ENCODE results near the gene FAM114A2. TPM values are rescaled to one million over a fixed set of nuclear protein-coding genes. Genes with fewer than 3 reads are reported as not detected.
A peak's percentile ranks its signal among the peaks of the same experiment; 100 is the strongest.

The FAM114A2 gene
- total and polyA plus RNA-seq, 7 donors = 11.2 to 36.5 (median 23.2) TPM

GRCh38 chr5:154002093-154002492 lies 36.6 kb downstream of the FAM114A2 start:
- TF ChIP-seq, protein P1, sequence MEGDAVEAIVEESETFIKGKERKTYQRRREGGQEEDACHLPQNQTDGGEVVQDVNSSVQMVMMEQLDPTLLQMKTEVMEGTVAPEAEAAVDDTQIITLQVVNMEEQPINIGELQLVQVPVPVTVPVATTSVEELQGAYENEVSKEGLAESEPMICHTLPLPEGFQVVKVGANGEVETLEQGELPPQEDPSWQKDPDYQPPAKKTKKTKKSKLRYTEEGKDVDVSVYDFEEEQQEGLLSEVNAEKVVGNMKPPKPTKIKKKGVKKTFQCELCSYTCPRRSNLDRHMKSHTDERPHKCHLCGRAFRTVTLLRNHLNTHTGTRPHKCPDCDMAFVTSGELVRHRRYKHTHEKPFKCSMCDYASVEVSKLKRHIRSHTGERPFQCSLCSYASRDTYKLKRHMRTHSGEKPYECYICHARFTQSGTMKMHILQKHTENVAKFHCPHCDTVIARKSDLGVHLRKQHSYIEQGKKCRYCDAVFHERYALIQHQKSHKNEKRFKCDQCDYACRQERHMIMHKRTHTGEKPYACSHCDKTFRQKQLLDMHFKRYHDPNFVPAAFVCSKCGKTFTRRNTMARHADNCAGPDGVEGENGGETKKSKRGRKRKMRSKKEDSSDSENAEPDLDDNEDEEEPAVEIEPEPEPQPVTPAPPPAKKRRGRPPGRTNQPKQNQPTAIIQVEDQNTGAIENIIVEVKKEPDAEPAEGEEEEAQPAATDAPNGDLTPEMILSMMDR (IDR thresholded peaks at IDR 0.05) = no peak
- no peaks in the 10 kb centered on the region for H3K9me3 ChIP-seq
- peaks cover 2 to 54% of the 10 kb centered on the region in 2 donors for H3K36me3 ChIP-seq (ENCODE audit: insufficient read depth in 1 of 2, low read depth in 1 of 2)
- WGBS, 3 donors = 44 to 49% (median 47%) methylated on average over 4 of the region's 4 CpGs
- H3K27me3 ChIP-seq (ENCODE audit: insufficient read depth in 3 of 3, low read length in 2 of 3) = no peaks in the 10 kb centered on the region
- H3K27ac ChIP-seq = peak overlapping the region; percentile 70
- intact Hi-C loops (cut with DNase I) = no loop called here
- no peak for DNase-seq
- peak in 3 of 4 donors; percentile 23 to 54 (median 47) for ATAC-seq
- H3K4me3 ChIP-seq = no peak overlapping the region
- H3K4me1 ChIP-seq = peaks cover 4% of the 10 kb centered on the region

DNA sequence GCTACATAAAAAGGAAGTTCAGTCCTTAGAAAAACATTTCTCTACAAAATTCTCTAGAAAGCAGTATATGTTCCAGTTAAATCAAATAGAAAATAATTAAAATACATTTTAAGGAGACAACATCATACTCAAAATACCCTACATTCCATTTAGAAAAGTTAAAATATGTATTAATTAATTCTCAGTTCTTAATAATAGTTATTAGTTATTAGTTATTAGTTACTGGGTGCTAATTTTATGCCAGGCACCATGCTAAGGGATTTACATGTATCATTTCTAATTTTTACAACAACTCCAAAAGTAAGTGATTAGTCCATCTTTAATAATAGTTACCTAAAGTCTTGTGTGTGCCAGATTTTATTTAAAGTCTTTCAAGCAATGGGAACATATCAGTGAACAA lies 38.0 kb downstream of the FAM114A2 start:
- Histone ChIP-seq H3K27ac (no peak overlapping the region), H3K9me3 (no peaks in the 10 kb centered on the region), H3K4me1 (peaks cover 4% of the 10 kb centered on the region), H3K4me3 (no peak overlapping the region), H3K36me3 (ENCODE audit: insufficient read depth in 1 of 2, low read depth in 1 of 2) (peaks cover 2 to 55% of the 10 kb centered on the region in 2 donors), H3K27me3 (ENCODE audit: insufficient read depth in 3 of 3, low read length in 2 of 3) (no peaks in the 10 kb centered on the region)
- ATAC-seq = no peak
- no peak for DNase-seq
- intact Hi-C loops (cut with DNase I) = no loop called here
- TF ChIP-seq, protein P1 (IDR thresholded peaks at IDR 0.05) = no peak

DNA sequence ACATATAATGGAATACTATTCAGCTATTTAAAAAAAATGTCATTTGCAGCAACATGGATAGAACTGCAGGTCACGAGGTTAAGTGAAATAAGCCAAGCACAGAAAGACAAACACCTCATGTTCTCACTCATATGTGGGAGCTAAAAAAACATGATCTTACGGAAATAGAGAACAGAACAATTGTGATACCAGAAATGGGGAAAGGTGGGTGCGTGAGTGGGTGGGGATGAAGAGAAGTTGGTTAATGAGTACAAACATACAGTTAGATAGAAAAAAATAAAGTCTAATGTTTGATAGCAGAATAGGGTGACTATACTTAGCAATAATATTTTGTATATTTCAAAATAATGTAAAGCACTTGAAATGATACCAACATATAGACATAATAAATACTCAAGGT lies 38.7 kb downstream of the FAM114A2 start:
- WGBS, 3 donors = 94 to 100% (median 97%) methylated on average over 3 of the region's 3 CpGs
- intact Hi-C loops (cut with DNase I) = no loop called here
- Histone ChIP-seq H3K4me3 (no peak overlapping the region), H3K27ac (no peak overlapping the region), H3K4me1 (peaks cover 4% of the 10 kb centered on the region), H3K27me3 (ENCODE audit: insufficient read depth in 3 of 3, low read length in 2 of 3) (no peaks in the 10 kb centered on the region), H3K36me3 (ENCODE audit: insufficient read depth in 1 of 2, low read depth in 1 of 2) (peaks cover 2 to 55% of the 10 kb centered on the region in 2 donors), H3K9me3 (no peaks in the 10 kb centered on the region)
- ATAC-seq (no peak), DNase-seq (no peak)
- TF ChIP-seq, protein P1 (IDR thresholded peaks at IDR 0.05) = no peak

GRCh38 chr5:153998768-153999167 lies 39.9 kb downstream of the FAM114A2 start:
- intact Hi-C loops (cut with DNase I) = no loop called here
- Histone ChIP-seq H3K4me1 (peaks cover 4% of the 10 kb centered on the region), H3K27me3 (ENCODE audit: insufficient read depth in 3 of 3, low read length in 2 of 3) (no peaks in the 10 kb centered on the region), H3K27ac (no peak overlapping the region), H3K4me3 (no peak overlapping the region), H3K36me3 (ENCODE audit: insufficient read depth in 1 of 2, low read depth in 1 of 2) (peaks cover 5 to 67% of the 10 kb centered on the region in 2 donors), H3K9me3 (no peaks in the 10 kb centered on the region)
- WGBS, 3 donors = 96 to 100% (median 96%) methylated on average over 1 of the region's 1 CpG
- DNase-seq (no peak), ATAC-seq (no peak)
- TF ChIP-seq, protein P1 (IDR thresholded peaks at IDR 0.05) = no peak

GRCh38 chr5:153998010-153998409 lies 40.7 kb downstream of the FAM114A2 start:
- no peak overlapping the region for H3K27ac ChIP-seq
- H3K4me3 ChIP-seq = no peak overlapping the region
- peaks cover 5 to 74% of the 10 kb centered on the region in 2 donors for H3K36me3 ChIP-seq (ENCODE audit: insufficient read depth in 1 of 2, low read depth in 1 of 2)
- WGBS, 3 donors = 74 to 83% (median 83%) methylated on average over 1 of the region's 1 CpG
- peaks cover 4% of the 10 kb centered on the region for H3K4me1 ChIP-seq
- ATAC-seq (no peak), DNase-seq (no peak)
- no peaks in the 10 kb centered on the region for H3K27me3 ChIP-seq (ENCODE audit: insufficient read depth in 3 of 3, low read length in 2 of 3)
- no peaks in the 10 kb centered on the region for H3K9me3 ChIP-seq
- intact Hi-C loops (cut with DNase I) = no loop called here
- TF ChIP-seq, protein P1 (IDR thresholded peaks at IDR 0.05) = no peak

Measured in psoas muscle (tissue), 8 donors.